Glomerular visceral epithelial cell (primary cell): ENCODE measurements around the gene ELAVL1.

Experiments used
- DNase-seq: peaks from one replicate; pipeline ENCODE4 v3.0.0-alpha.2; 2016; ENCODE audit errors: extremely low spot score

Gene ELAVL1

GRCh38 chr19:8021374-8021773 lies 15.9 kb upstream of the ELAVL1 start:
- DNase-seq = no peak

GRCh38 chr19:8020681-8021080 lies 15.2 kb upstream of the ELAVL1 start:
- no peak for DNase-seq

- DNase-seq = no peak
Observed at GRCh38 chr19:8017808-8018207, 12.4 kb upstream of the ELAVL1 start.

GRCh38 chr19:8004723-8005513 lies 523 bp downstream of the ELAVL1 start:
- DNase-seq = peak; percentile 32

GRCh38 chr19:8004001-8004400 lies 1.4 kb downstream of the ELAVL1 start:
- DNase-seq = no peak

GRCh38 chr19:8001995-8002849 lies 3.2 kb downstream of the ELAVL1 start:
- peak; percentile 88 for DNase-seq

GRCh38 chr19:8001651-8001994 lies 3.8 kb downstream of the ELAVL1 start:
- DNase-seq = no peak

- no peak for DNase-seq
Observed at GRCh38 chr19:8000298-8001038, 5.0 kb downstream of the ELAVL1 start.

GRCh38 chr19:7999376-7999775 lies 6.1 kb downstream of the ELAVL1 start:
- no peak for DNase-seq

GRCh38 chr19:7997809-7998480 lies 7.5 kb downstream of the ELAVL1 start:
- DNase-seq = no peak

- DNase-seq = no peak
Observed at GRCh38 chr19:7996883-7997282, 8.6 kb downstream of the ELAVL1 start.

- DNase-seq = peak; percentile 28
Observed at GRCh38 chr19:7995810-7996158, 9.7 kb downstream of the ELAVL1 start.

- DNase-seq = no peak
Observed at GRCh38 chr19:7994928-7995809, 10.3 kb downstream of the ELAVL1 start.

GRCh38 chr19:7994114-7994513 lies 11.3 kb downstream of the ELAVL1 start:
- DNase-seq = no peak

- DNase-seq = no peak
Observed at GRCh38 chr19:7993560-7993959, 11.9 kb downstream of the ELAVL1 start.

- DNase-seq = no peak
Observed at GRCh38 chr19:7992575-7992974, 12.9 kb downstream of the ELAVL1 start.

GRCh38 chr19:7989071-7989575 lies 16.3 kb downstream of the ELAVL1 start:
- DNase-seq = peak; percentile 62

GRCh38 chr19:7988307-7988706 lies 17.1 kb downstream of the ELAVL1 start:
- peak; percentile 15 for DNase-seq

- no peak for DNase-seq
Observed at GRCh38 chr19:7987114-7987768, 18.2 kb downstream of the ELAVL1 start.
